IgD-negative memory B cell (primary cell): ENCODE measurements around the gene INSRR. TPM values are rescaled to one million over a fixed set of nuclear protein-coding genes. Genes with fewer than 3 reads are reported as not detected.
A peak's percentile ranks its signal among the peaks of the same experiment; 100 is the strongest.

Experiments
- H3K27ac Mint-ChIP-seq, 3 donors: one replicate each; pipeline ENCODE4 v1.8.0; 2020 to 2022; ENCODE audit warnings: mild to moderate bottlenecking in 3 of 3, mixed read lengths in 3 of 3, moderate library complexity in 1 of 3
- H3K27me3 Mint-ChIP-seq: one replicate; pipeline ENCODE4 v1.8.0; 2021; ENCODE audit warnings: mixed read lengths
- H3K36me3 Mint-ChIP-seq: one replicate; pipeline ENCODE4 v1.8.0; 2020; ENCODE audit warnings: mild to moderate bottlenecking, mixed read lengths
- H3K4me1 Mint-ChIP-seq, 3 donors: one replicate each; pipeline ENCODE4 v1.8.0; 2020 to 2022; ENCODE audit warnings: mixed read lengths in 3 of 3, mild to moderate bottlenecking in 1 of 3
- H3K4me3 Mint-ChIP-seq, 4 donors: one replicate each; pipeline ENCODE4 v1.8.0; 2020 to 2022; ENCODE audit warnings: mild to moderate bottlenecking in 4 of 4, mixed read lengths in 4 of 4, moderate library complexity in 3 of 4
- H3K9me3 Mint-ChIP-seq, 3 donors: one replicate each; pipeline ENCODE4 v1.8.0; 2020 to 2021; ENCODE audit warnings: mixed read lengths in 3 of 3, mild to moderate bottlenecking in 1 of 3
- polyA plus RNA-seq: library from polyadenylated mRNA; unstranded; fragments of 300-500 nt; fragmentation: Illumina TruSeq; gene quantifications from one replicate; pipeline ENCODE4 v1.2.3, GENCODE V29; 2021

The INSRR gene
- polyA plus RNA-seq, 1 donor from 2014 or later = not detected

DNA sequence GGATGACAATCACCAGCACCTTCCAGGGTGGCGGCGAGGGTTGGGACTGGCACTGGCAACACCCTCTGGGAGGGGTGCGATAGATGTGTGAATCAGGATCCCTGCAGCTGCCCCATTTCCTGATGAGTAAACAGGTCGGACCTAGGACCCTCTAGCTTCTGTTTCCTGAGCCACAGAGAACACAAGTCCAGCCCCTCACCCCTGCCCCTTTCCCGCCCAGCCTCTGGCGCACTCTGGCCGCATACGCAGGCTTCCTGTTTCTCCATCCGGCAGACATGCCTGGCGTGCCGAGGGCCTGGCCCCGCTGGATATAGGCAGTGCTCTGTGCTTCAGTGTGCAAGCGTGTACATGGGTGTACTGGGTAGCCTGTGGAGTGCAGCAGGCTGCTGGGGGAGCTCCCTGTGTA is 39.2 kb upstream of the INSRR start:
- Mint-ChIP-seq H3K9me3 (no peaks in the 10 kb centered on the region), H3K4me3 (no peak overlapping the region), H3K4me1 (peaks cover 0 to 3% (median 0%) of the 10 kb centered on the region in 3 donors), H3K36me3 (no peaks in the 10 kb centered on the region), H3K27me3 (peaks cover 61% of the 10 kb centered on the region), H3K27ac (peak overlapping the region in 1 of 3 donors; percentile 13)

DNA sequence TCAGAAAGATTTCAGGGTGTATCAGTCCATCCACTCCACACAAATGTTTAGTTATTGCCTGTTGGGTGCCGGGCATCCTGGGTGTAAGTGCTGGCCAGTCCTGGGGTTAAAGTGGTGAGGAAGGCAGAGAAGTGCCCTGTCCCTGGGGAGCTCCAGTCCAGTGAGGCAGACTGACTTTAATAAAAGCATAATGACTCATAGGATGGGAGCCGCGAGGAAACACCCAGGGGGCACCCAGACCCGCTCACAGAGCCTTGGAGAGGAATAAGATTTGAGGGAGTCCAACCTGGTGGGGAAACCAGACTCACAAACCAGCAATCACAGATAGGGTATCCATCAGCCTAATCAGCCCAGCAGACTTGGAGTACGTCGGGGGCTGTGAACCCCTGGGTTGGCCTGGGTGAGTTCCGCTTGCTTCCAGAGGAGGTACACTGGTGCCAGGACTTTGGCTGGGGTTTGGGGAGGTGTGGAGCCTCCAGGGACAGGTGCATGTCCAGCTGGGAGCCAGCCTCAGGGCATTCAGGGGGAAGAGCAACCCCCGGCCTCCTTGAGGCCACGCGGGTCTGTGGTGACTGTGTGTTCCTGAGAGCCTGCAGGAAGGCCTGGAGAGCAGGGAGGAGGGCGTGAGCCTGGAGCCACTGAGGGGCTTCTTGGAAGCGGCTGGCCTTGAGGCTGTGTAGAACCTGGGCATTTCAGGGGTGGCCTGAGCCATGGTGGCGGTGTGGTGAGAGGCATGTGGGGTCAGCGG is 38.3 kb upstream of the INSRR start:
- Mint-ChIP-seq H3K27ac (no peak overlapping the region), H3K9me3 (no peaks in the 10 kb centered on the region), H3K4me1 (peaks cover 0 to 3% (median 0%) of the 10 kb centered on the region in 3 donors), H3K27me3 (peaks cover 67% of the 10 kb centered on the region), H3K36me3 (no peaks in the 10 kb centered on the region), H3K4me3 (no peak overlapping the region)

- H3K4me3 Mint-ChIP-seq = no peak overlapping the region
- no peak overlapping the region for H3K27ac Mint-ChIP-seq
- peaks cover 72% of the 10 kb centered on the region for H3K27me3 Mint-ChIP-seq
- peaks cover 0 to 6% (median 2%) of the 10 kb centered on the region in 3 donors for H3K4me1 Mint-ChIP-seq
- no peaks in the 10 kb centered on the region for H3K9me3 Mint-ChIP-seq
- H3K36me3 Mint-ChIP-seq = no peaks in the 10 kb centered on the region
Measured at GRCh38 chr1:156896490-156897033, 37.6 kb upstream of the INSRR start.

- Mint-ChIP-seq H3K4me1 (peaks cover 0 to 6% (median 2%) of the 10 kb centered on the region in 3 donors), H3K4me3 (no peak overlapping the region), H3K36me3 (no peaks in the 10 kb centered on the region), H3K27me3 (peaks cover 77% of the 10 kb centered on the region), H3K9me3 (no peaks in the 10 kb centered on the region), H3K27ac (no peak overlapping the region)
Measured at GRCh38 chr1:156895927-156896326, 37.0 kb upstream of the INSRR start.

DNA sequence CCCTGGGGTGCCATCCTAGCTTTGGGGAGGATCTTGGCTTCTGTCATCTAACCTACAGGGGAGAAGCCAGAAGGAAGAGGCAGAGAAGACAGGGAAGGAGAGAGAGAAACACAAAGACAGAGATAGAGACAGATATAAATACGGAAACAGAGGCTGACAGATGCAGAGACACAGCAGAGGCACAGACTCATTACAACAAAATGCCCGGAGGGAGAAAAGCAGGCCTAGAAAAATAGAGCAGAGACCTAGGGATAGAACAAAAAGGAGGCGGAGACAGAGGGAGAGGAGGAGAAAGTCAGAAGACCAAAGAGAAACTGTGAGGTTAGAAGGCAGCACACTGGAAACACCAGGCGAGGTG is 36.5 kb upstream of the INSRR start:
- Mint-ChIP-seq H3K4me1 (peaks cover under 1 to 6% (median 2%) of the 10 kb centered on the region in 3 donors), H3K27ac (peak overlapping the region in 1 of 3 donors; percentile 65), H3K4me3 (no peak overlapping the region)

DNA sequence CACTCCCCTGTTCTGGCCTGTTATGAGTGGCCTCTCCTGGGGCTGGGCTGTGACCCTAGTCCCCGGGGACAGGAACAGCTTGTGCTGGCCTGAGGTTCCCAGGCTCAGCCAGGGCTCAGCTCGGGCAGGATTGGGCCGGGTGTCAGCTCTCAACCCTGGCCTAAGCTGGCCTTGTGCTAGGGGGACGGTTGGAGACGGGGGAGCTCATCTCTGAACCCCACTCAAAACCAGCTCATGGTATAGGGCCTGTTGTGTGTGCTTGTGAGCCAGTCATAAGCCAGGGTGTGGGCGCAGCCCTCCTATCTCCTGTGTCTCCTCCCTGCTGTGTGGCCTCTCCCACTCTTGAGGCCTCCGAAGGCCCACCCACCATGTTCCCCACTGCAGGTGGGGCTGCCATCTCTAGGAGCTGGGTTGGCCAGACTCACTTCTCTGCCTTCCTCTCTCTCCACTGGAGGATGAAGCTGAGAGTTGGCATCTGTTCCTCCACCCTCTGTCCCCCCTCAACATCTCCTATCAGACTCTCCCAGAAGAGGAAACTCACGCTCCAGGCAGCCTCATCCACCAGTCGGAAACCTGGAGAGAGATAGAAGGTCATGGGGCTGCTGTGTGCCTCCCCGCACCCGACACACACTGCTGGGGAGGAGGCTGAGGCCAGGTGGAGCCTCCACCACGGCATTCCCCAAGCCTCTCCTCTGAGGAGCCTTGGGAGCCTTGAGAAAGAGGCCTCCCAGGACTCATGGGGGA is 36.0 kb upstream of the INSRR start:
- H3K4me1 Mint-ChIP-seq = peaks cover 2 to 9% (median 6%) of the 10 kb centered on the region in 3 donors
- H3K36me3 Mint-ChIP-seq = no peaks in the 10 kb centered on the region
- no peaks in the 10 kb centered on the region for H3K9me3 Mint-ChIP-seq
- peaks cover 80% of the 10 kb centered on the region for H3K27me3 Mint-ChIP-seq
- H3K27ac Mint-ChIP-seq = peak overlapping the region in 1 of 3 donors; percentile 65
- no peak overlapping the region for H3K4me3 Mint-ChIP-seq

More for the DNA sequence above, 36.5 kb upstream of the INSRR start:
- Mint-ChIP-seq H3K9me3 (no peaks in the 10 kb centered on the region), H3K27me3 (peaks cover 80% of the 10 kb centered on the region), H3K36me3 (no peaks in the 10 kb centered on the region)

- H3K9me3 Mint-ChIP-seq = no peaks in the 10 kb centered on the region
Measured at GRCh38 chr1:156894001-156894400, 35.1 kb upstream of the INSRR start.

DNA sequence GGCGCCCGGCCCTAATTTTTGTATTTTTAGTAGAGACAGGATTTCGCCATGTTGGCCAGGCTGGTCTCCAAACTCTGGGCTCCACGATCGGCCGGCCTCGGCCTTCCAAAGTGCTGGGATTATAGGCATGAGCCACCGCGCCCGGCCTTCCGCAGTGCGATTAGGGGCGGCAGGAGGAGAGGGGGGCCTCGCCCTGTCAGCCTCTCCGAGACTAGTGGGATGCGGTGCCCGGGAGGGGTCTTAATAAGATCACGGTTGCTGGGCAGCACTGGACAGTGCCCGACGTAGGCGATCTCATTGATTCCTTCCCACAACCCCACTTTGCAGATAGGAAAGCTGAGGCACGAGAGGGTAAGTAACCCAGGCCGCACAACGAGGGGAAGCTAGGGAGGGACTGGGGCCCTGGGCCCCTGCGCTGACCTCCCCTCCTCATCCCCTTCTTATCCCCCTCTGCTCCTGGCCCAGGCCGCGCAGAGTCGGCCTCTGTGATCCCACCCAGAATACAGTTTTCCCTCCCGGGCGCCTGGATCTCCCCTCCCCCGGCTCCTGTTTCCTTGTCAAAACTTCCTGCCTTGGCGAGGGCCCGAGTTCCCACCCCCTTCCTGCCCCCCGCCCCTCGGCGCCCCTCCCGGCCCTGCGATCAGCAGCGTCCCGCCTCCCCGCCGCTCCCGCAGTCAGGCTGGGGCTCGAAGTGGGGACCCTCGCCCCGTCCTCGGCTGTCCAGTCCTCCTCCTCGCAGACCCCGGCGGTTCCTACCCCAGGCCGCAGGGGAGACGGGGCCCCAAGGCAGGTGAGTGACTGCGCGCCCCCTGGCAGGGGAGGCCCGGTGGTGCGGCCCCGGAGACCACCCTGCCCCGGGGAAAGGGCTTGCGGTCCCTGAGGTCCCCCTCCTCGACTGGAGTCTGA is 34.4 kb upstream of the INSRR start, which contains the start of gene PEAR1:
TSS of gene PEAR1 (plus strand) at position 671 of the 906 bp plus-strand sequence. CDS start 10,209 bp downstream, outside the sequence.
- H3K4me3 Mint-ChIP-seq = peak within 1 kb of the TSS in 3 of 4 donors; percentile 68 to 88 (median 81)
- H3K27me3 Mint-ChIP-seq = peaks cover 73% of the 10 kb centered on the region
- H3K9me3 Mint-ChIP-seq = no peaks in the 10 kb centered on the region
- H3K4me1 Mint-ChIP-seq = peaks cover 2 to 6% (median 6%) of the 10 kb centered on the region in 3 donors
- no peak within 1 kb of the TSS for H3K27ac Mint-ChIP-seq
- no peaks in the 10 kb centered on the region for H3K36me3 Mint-ChIP-seq

More at GRCh38 chr1:156894001-156894400, 35.1 kb upstream of the INSRR start:
- no peak overlapping the region for H3K27ac Mint-ChIP-seq
- H3K4me1 Mint-ChIP-seq = peaks cover 2 to 9% (median 6%) of the 10 kb centered on the region in 3 donors
- peaks cover 76% of the 10 kb centered on the region for H3K27me3 Mint-ChIP-seq
- no peak overlapping the region for H3K4me3 Mint-ChIP-seq
- H3K36me3 Mint-ChIP-seq = no peaks in the 10 kb centered on the region

DNA sequence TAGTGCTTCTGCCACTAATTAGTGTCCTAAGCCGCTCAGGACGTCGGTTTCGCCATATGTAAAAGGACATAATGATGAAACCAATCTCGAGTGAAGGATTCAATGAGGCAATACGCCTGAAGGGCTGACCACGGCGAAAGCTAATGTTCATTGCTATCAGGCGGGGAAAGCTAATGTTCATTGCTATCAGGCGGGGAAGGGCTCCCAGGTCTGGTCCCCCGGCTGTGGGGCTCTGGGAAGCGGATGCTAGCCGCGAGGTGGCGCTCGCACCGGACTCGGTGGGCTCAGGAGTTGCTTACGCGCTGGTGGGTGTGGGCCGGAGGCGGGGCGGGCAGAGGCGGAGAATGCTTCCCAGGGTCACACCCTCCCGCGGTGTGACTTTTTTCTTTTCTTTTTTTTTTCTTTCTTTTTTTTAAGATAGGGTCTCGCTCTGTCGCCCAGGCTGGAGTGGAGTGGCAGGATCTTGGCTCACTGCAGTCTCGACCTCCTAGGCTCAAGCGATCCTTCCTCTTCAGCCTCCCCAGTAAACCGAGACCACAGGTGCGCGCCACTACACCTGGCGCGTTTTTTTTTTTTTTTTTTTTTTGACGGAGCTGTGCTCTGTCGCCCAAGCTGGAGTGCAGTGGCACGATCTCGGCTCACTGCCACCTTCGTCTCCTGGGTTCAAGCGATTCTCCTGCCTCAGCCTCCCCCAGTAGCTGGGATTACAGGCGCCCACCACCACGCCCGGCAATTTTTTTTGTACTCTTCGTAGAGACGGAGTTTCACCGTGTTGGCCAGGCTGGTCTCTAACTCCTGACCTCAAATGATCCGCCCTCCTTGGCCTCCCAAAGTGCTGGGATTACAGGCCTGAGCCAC is 33.5 kb upstream of the INSRR start:
- Mint-ChIP-seq H3K4me1 (peaks cover 2 to 6% (median 6%) of the 10 kb centered on the region in 3 donors), H3K27ac (no peak overlapping the region), H3K36me3 (no peaks in the 10 kb centered on the region), H3K9me3 (no peaks in the 10 kb centered on the region), H3K4me3 (peak overlapping the region in 3 of 4 donors; percentile 68 to 89 (median 88)), H3K27me3 (peaks cover 67% of the 10 kb centered on the region)

DNA sequence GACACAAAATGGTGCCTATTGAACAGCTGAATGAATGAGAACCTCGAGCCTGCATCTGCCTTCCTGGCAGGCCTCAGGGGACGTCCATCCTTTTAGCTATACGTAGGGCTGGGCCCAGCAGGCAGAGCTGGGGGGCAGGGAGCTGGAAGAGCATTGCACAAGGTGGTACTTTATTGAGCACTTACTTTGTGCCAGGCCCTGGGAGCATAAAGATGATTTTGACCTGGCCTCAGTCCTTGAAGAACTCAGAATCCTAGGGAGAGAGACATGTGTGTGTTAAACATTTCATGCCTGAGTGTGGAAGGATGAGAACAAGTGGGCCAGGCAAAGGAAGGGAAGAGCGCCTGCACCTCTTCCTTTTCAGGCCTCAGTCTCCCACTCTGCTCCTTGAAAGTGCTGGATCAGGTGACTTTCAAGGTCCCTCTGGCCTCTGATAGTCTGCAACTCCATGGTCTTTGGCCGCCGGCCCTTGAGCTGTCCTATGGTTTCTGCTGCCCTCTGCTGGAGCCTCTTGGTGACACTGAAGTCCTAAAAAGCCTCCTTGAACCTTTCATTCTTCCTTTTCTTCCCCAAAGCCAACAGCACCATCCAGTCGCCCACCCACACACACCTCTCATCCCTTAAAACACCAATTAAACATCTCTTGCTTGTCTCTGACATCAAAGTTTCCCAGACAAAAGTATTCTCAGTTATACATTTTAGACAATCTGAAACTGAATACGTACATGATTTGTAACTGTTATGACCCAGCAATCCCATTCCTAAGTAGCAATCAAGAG is 31.1 kb upstream of the INSRR start:
- Mint-ChIP-seq H3K27ac (peak overlapping the region in 1 of 3 donors; percentile 6), H3K36me3 (no peaks in the 10 kb centered on the region), H3K4me3 (peak overlapping the region in 1 of 4 donors; percentile 5), H3K4me1 (peaks cover 2 to 6% (median 6%) of the 10 kb centered on the region in 3 donors), H3K9me3 (no peaks in the 10 kb centered on the region), H3K27me3 (peaks cover 56% of the 10 kb centered on the region)

DNA sequence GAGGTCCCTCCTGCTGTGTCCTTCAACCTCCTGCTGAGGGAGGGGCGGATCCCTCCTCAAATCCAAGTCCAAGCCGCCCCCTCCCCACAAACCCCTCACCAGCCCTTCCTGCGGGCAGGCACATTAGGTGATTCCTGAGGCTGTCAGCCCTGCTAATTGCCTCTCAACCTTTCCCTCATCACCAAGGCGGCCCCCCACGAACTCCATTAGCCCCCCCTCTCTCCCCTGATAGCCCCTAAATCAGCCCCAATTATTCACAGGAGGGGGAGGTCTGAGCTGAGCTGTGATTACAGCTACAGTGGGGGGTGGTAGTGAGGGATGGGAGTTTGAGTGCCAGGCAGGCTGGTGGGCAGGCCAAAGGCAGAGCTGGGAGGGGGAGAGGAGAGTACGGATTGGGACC is 28.8 kb upstream of the INSRR start:
- H3K27me3 Mint-ChIP-seq = peaks cover 49% of the 10 kb centered on the region
- H3K9me3 Mint-ChIP-seq = no peaks in the 10 kb centered on the region
- H3K4me3 Mint-ChIP-seq = no peak overlapping the region
- H3K27ac Mint-ChIP-seq = no peak overlapping the region
- H3K36me3 Mint-ChIP-seq = no peaks in the 10 kb centered on the region
- peaks cover 2 to 6% (median 6%) of the 10 kb centered on the region in 3 donors for H3K4me1 Mint-ChIP-seq

GRCh38 chr1:156887317-156887716 is 28.4 kb upstream of the INSRR start:
- Mint-ChIP-seq H3K4me3 (no peak overlapping the region), H3K4me1 (peaks cover 2 to 6% (median 6%) of the 10 kb centered on the region in 3 donors), H3K27me3 (peaks cover 47% of the 10 kb centered on the region), H3K9me3 (no peaks in the 10 kb centered on the region), H3K27ac (no peak overlapping the region), H3K36me3 (no peaks in the 10 kb centered on the region)
